ENCODE measurements around the gene CWC15. TPM values are rescaled to one million over a fixed set of nuclear protein-coding genes. Genes with fewer than 3 reads are reported as not detected.

The CWC15 gene
- total RNA-seq, 1 donor from 2014 or later: 103 TPM

GRCh38 chr11:94926271-94926625 lies 47.1 kb downstream of the CWC15 start:
- no peak overlapping the region for H3K4me3 ChIP-seq
- Mint-ChIP-seq H3K9me3 (no peaks in the 10 kb centered on the region), H3K4me1 (peaks cover 68% of the 10 kb centered on the region), H3K4me3 (peak overlapping the region; percentile 30), H3K36me3 (no peaks in the 10 kb centered on the region), H3K27ac (peak overlapping the region; percentile 29), H3K27me3 (ENCODE audit: insufficient read depth, low read depth) (peaks cover 2% of the 10 kb centered on the region)
- H3K9ac ChIP-seq: no peak overlapping the region
- H3K27me3 ChIP-seq: no peaks in the 10 kb centered on the region
- no peak overlapping the region for H3K27ac ChIP-seq
- DNase-seq (ENCODE audit: low spot score): no peak
- H3K9me3 ChIP-seq (ENCODE audit: low read depth): no peaks in the 10 kb centered on the region
- H4K20me1 ChIP-seq (ENCODE audit: low read depth): no peaks in the 10 kb centered on the region
- H3K4me2 ChIP-seq: no peak overlapping the region
- no peaks in the 10 kb centered on the region for H3K79me2 ChIP-seq (ENCODE audit: low read depth)
- H2AFZ ChIP-seq (replicated peaks): no peak overlapping the region
- no peak for TF ChIP-seq EZH2phosphoT487 (IDR thresholded peaks at IDR 0.05)
- no peak for TF ChIP-seq EZH2 (IDR thresholded peaks at IDR 0.05)
- TF ChIP-seq CTCF (IDR thresholded peaks at IDR 0.05): no peak
- H3K36me3 ChIP-seq: no peaks in the 10 kb centered on the region
- no peaks in the 10 kb centered on the region for H3F3A ChIP-seq (ENCODE audit: low read depth)
- H3K4me1 ChIP-seq: peaks cover 13% of the 10 kb centered on the region

- H3K4me3 ChIP-seq: no peak overlapping the region
- no peak overlapping the region for H2AFZ ChIP-seq (replicated peaks)
- TF ChIP-seq CTCF (IDR thresholded peaks at IDR 0.05) (no peak), EZH2phosphoT487 (IDR thresholded peaks at IDR 0.05) (no peak), EZH2 (IDR thresholded peaks at IDR 0.05) (no peak)
- H3K4me1 Mint-ChIP-seq: peaks cover 68% of the 10 kb centered on the region
- peak overlapping the region; percentile 30 for H3K4me3 Mint-ChIP-seq
- H4K20me1 ChIP-seq (ENCODE audit: low read depth): no peaks in the 10 kb centered on the region
- H3K79me2 ChIP-seq (ENCODE audit: low read depth): no peaks in the 10 kb centered on the region
- no peak overlapping the region for H3K4me2 ChIP-seq
- peaks cover 2% of the 10 kb centered on the region for H3K27me3 Mint-ChIP-seq (ENCODE audit: insufficient read depth, low read depth)
- peak overlapping the region; percentile 29 for H3K27ac Mint-ChIP-seq
- no peaks in the 10 kb centered on the region for H3K9me3 Mint-ChIP-seq
- no peaks in the 10 kb centered on the region for H3K36me3 ChIP-seq
- H3K9ac ChIP-seq: no peak overlapping the region
- no peak overlapping the region for H3K27ac ChIP-seq
- no peaks in the 10 kb centered on the region for H3K36me3 Mint-ChIP-seq
- no peaks in the 10 kb centered on the region for H3F3A ChIP-seq (ENCODE audit: low read depth)
- H3K4me1 ChIP-seq: peaks cover 13% of the 10 kb centered on the region
- H3K9me3 ChIP-seq (ENCODE audit: low read depth): no peaks in the 10 kb centered on the region
- no peak for DNase-seq (ENCODE audit: low spot score)
- H3K27me3 ChIP-seq: no peaks in the 10 kb centered on the region
Measured at GRCh38 chr11:94925422-94926270, 47.7 kb downstream of the CWC15 start.

- H4K20me1 ChIP-seq (ENCODE audit: low read depth): no peaks in the 10 kb centered on the region
- no peaks in the 10 kb centered on the region for H3K9me3 ChIP-seq (ENCODE audit: low read depth)
- H3K36me3 ChIP-seq: no peaks in the 10 kb centered on the region
- no peaks in the 10 kb centered on the region for H3K36me3 Mint-ChIP-seq
- H3K4me1 ChIP-seq: peaks cover 13% of the 10 kb centered on the region
- no peak overlapping the region for H3K4me3 ChIP-seq
- no peak overlapping the region for H3K4me2 ChIP-seq
- H3K4me1 Mint-ChIP-seq: peaks cover 68% of the 10 kb centered on the region
- no peak for TF ChIP-seq EZH2phosphoT487 (IDR thresholded peaks at IDR 0.05)
- no peak for TF ChIP-seq CTCF (IDR thresholded peaks at IDR 0.05)
- no peak for TF ChIP-seq EZH2 (IDR thresholded peaks at IDR 0.05)
- peak overlapping the region; percentile 25 for H3K27ac Mint-ChIP-seq
- H3K79me2 ChIP-seq (ENCODE audit: low read depth): no peaks in the 10 kb centered on the region
- no peak overlapping the region for H2AFZ ChIP-seq (replicated peaks)
- H3K27ac ChIP-seq: no peak overlapping the region
- H3K9me3 Mint-ChIP-seq: no peaks in the 10 kb centered on the region
- H3F3A ChIP-seq (ENCODE audit: low read depth): no peaks in the 10 kb centered on the region
- H3K27me3 ChIP-seq: no peaks in the 10 kb centered on the region
- no peak overlapping the region for H3K4me3 Mint-ChIP-seq
- H3K27me3 Mint-ChIP-seq (ENCODE audit: insufficient read depth, low read depth): peaks cover 5% of the 10 kb centered on the region
- H3K9ac ChIP-seq: no peak overlapping the region
- no peak for DNase-seq (ENCODE audit: low spot score)
Measured at GRCh38 chr11:94924612-94925011, 48.7 kb downstream of the CWC15 start.

All from neural progenitor cell (in vitro differentiated cells).